GDM1 (cell line): ENCODE results near the gene UBXN2A.
"Not testable (repeated sequence)": the region's sequence is repeated elsewhere in the genome, so short reads cannot be mapped to it uniquely, and the experiment has no call there.

Experiments
- DNase-seq: peaks from one replicate; lab custom pipeline; 2025; lab: John Stamatoyannopoulos, UW

The UBXN2A gene

DNA sequence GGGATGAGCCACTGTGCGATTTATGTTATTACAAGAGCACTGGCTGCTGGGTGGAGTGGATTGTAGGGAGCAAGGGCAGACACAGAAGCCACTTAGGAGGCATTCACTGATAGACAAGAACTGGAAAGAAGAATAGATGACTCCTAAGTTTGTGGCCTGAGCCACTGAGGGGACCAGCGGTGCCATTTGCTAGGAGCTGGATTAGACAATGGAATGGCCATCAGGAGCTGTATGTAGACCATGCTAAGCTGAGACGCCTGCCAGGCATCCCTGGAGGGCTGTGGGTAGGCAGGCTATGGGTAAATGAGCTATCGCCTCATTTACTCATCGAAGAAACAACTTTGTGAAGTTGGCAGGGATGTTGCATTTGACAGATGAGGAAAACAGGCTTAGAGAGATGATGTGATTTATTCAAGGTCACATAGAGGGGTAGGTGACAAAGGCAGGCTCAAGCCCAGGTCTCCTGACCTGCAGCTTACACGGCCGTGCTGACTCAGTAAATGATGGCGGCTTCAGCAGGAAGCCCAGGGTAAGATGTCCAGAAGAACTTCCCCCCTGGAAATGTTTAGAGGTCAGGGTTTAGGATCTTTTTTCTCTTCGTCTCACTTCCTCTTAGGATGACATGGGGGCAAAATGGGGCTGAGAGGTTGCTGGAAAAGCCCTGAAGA is 72.4 kb downstream of the UBXN2A start:
- no peak for DNase-seq

DNA sequence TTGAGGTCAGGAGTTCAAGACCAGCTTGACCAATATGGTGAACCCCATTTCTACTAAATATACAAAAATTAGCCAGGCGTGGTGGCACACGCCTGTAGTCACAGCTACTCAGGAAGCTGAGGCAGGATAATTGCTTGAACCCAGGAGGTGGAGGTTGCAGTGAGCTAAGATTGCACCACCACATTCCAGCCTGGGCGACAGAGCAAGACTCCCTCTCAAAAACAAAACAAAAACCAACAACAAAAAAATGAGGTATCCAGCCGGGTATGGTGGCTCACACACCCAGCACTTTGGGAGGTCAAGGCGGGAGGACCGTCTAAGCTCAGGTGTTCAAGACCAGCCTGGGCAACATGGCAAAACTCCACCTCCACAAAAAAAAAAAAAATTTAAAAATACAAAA is 74.6 kb downstream of the UBXN2A start:
- not testable (repeated sequence) for DNase-seq

DNA sequence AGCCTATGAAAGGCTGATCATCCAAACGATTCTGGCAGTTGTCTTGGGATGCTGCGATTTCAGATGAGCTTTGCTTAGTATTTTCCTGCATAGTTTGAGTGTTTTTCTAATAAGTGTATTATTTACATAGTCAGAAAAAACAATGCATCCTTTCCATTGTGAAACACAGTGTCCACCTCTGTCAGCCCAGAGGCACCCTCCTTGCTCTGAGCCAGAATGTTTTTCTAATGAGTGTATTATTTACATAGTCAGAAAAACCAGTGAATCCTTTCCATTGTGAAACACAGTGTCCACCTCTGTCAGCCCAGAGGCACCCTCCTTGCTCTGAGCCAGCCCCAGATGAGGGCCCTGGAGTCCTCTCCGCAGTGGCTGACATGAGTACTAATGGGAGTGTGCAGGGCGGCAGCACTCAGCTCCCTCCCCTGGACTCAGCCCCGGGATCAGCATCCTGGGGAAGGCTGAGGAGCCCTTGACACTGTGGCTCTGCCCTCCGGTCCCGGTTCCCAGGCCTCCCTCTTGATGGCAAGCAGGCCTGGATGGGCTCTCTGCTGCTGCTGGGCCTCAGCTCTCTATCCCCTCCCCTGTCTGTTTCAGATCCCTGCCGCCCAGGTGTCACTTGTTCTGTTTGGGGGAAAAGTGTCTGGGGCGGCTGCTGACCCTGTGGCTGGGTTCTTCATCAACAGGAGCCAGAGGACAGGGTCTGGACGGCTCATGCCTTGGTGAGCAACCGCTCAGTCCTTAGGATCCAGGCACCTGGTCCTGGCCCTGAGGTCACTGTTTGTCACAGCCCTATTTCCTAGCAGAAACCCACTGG is 75.5 kb downstream of the UBXN2A start:
- no peak for DNase-seq

DNA sequence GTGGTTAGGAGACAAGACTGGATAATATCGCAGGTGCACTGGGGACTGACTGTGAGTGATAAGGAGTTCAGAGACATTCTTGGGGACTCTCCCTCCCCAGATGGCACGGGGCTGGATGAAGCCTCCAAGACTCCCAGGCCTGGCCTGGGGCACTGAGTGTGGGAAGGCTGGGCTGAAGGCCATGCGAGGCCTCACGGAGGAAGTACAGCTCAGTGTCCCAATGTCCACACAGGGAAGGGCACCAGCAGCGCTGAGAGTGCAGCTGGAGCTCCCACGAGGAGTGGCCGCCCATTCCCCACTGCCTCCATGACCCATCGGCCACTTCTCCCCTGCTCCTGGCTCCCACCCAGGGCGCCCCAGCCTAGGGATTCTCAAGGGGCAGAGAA is 76.1 kb downstream of the UBXN2A start:
- no peak for DNase-seq

DNA sequence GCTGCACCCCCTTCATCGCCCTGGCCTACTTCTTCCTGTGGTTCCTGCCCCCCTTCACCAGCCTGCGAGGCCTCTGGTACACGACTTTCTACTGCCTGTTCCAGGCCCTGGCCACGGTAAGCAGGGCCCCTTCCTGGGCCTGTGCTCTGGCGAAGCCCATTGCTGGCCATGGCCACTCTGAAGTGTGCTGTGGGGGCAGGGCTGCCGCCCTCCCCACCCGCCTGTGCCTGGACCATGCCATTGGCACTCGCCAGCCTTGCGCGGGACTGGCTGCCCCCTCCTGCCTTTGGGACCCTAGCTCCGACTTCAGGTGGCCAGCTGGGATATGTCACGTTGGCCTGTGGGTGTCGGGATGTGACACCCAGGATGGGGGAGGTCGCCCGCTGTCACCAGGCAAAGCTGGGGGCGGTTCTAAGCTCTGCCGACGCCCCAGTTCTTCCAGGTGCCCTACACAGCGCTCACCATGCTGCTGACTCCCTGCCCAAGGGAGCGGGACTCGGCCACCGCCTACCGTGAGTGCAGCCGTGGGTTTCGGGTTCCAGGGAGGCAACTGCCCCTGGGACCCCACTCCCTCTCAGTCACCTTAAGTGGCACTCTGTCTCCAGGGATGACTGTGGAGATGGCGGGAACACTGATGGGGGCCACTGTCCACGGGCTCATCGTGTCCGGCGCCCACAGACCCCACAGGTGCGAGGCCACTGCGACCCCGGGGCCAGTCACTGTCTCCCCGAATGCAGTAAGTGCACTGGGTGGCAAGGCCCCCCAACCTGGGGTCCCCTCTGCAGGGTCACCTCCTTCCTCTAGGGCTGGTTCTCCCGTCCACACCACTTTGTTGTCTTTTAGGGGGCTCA is 76.8 kb downstream of the UBXN2A start:
- no peak for DNase-seq

DNA sequence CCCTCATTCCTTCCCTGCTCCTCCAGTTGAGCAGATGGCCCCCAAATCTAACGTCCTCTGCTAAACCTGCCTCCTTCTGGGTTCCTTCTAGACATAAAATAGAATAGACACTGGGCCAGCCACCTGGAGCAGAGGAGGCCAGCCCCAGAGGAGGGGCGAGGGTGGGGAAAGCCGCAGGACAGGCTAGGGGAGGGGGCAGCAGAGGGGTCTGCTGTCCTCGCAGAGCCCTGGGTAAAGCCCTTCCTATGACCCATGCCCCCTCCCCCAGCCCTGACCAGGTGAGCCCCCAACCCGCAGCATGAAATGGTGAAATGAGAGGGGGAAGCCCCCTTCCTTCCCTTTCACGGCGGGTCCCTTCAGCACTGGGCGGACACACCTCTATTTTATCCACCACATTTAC is 77.4 kb downstream of the UBXN2A start:
- no peak for DNase-seq

DNA sequence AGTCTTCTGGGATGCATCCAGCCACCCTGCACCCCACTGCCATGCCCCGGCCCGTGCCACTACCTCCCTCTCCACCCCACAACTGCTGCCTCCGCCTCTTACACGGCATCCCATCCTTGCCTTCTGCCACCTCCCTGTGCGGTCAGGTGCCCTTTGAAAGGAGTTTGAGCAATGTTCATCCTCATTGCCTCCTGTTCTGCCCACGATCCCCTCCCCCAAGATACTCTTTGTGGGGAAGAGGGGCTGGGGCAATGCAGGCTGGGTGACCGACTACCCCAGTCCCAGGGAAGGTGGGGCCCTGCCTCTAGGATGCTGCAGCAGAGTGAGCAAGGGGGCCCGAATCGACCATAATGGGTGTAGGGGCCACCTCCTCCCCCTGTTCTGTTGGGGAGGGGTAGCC is 78.0 kb downstream of the UBXN2A start:
- DNase-seq, result no peak

DNA sequence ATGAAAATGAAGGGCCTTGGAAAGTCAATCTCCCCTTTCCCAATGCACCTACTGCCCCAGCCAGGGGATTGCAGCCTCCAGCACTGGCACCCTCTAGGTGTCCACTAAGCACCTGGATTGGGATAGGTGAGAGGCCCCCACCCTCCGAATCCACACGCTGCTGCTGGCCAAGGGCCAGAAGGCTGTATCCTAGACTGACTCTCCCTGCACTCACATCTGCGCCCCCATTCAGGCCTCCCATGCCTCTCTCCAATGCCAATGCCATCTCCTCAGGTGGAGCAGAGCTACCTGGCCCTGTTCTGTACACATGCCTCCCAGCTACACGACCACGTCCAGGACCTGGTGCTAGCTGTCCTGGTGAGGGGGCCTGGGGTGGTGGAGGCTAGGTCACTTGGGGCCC is 79.5 kb downstream of the UBXN2A start:
- DNase-seq, result no peak

DNA sequence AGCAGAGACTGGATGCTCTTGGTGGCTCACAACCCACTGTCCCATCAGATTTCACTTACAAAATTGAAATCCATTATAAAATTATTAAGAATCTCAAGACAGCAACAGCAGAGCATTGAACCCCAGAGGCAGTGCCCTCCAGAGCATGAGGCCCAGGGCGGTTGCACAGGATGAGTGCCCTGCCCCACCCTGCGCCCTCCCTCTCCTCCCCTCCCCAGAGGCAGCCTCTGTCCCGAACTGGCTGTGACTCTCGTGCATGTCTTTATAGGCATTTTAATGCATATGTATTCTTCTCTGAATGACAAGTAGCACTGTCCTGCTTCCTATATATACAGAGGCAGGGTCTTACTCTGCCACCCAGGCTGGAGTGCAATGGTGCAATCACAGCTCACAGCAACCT is 80.0 kb downstream of the UBXN2A start:
- no peak for DNase-seq

DNA sequence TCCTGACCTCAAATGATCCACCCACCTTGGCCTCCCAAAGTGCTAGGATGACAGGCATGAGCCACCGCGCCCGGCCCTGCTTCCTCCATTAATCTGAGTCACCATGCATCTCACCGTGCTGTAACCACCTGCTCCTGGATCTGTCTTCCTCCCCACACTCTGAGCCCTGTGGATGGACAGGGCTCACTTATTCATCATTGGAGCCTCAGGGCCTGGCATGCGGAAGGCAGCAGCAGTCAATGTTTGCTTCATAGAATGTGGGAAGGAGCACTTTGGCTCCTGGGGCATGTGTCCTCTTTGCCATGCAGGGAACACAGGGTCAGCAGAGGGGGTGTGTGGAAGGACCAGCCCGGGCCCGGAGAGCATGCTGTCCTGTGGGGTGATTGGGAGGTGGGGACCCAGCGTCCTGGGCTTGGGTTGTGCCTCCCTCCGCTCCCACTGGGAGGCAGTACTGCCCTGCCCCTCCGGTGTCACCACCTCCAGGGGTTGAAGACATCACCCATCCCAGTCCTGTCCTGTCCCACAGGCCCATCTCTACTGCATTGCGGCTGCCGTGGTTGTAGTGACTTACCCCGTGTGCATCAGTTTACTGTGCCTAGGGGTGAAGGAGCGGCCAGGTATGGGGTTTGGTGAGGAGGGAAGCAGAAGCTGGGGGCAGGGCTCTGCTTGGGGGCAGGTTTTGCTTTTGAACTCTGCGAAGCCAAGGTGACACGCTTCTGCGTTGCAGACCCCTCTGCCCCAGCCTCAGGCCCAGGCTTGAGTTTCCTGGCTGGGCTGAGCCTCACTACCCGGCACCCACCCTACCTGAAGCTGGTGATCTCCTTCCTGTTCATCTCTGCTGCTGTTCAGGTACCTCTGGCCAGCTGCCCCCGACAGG is 81.1 kb downstream of the UBXN2A start:
- no peak for DNase-seq

DNA sequence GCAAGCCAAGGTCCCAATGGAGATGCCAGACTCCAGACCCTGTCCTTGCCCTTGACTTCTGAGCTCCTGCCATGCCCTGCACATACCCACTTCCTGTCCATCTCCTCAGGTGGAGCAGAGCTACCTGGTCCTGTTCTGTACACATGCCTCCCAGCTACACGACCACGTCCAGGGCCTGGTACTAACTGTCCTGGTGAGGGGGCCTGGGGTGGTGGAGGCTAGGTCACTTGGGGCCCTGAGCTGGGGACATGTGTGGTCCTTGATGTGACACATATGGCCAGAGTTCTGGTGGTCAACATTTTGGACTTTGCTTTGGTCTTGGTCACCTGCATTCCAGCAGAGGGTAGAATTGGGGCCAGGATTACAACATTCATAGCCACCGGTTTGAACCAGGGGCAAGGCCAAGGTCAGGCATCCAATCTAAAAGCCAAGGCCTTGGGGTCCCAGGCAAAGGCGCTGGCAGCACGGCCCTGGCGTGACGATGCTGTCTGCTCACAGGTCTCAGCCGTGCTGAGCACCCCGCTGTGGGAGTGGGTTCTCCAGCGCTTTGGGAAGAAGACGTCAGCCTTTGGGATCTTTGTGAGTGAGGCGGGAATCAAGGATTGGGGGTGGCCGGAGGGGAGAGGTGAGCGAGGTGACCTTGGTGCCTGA is 82.2 kb downstream of the UBXN2A start:
- no peak for DNase-seq

DNA sequence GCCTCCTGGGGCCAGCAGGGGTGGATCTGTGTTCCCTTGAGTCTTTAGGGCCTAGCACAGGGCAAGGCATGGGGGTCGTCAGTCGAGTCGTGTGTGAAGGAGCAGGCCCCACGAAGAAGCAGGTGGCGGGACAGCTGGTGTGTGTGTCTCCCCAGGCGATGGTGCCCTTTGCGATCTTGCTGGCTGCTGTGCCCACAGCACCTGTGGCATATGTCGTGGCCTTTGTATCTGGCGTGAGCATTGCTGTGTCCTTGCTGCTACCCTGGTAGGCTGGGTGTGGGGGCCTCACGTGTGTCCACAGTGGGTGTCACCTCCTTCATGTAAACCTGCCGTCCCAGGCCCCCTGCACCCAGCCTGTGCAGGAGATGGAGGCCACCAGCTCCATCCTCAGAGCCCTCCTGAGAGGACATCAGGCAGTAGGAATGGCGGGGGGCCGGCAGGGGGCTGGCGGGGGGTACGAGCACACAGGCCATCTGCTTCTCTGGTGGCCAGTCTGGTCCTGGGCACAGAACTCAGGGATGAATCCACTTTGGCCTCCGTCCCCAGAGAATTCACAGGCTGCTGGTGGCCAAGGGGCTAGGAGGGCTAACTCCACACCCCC is 82.8 kb downstream of the UBXN2A start:
- no peak for DNase-seq

DNA sequence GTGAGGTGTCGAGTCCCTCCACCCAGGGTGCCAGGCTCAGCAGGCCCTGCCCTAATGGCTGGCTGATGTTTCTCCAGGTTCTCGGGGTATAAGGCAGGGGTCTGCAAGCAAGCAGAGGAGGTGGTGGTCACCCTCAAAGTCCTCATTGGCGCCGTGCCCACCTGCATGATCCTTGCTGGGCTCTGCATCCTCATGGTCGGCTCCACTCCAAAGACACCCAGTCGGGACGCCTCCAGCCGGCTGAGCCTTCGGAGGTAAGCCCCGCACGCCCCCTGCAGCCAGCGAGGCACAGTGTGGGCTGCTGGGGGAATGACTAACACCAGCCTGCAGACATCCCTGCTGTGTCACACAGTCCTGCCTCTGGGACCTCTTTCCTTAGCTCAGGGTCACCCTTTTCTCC is 83.8 kb downstream of the UBXN2A start:
- no peak for DNase-seq

DNA sequence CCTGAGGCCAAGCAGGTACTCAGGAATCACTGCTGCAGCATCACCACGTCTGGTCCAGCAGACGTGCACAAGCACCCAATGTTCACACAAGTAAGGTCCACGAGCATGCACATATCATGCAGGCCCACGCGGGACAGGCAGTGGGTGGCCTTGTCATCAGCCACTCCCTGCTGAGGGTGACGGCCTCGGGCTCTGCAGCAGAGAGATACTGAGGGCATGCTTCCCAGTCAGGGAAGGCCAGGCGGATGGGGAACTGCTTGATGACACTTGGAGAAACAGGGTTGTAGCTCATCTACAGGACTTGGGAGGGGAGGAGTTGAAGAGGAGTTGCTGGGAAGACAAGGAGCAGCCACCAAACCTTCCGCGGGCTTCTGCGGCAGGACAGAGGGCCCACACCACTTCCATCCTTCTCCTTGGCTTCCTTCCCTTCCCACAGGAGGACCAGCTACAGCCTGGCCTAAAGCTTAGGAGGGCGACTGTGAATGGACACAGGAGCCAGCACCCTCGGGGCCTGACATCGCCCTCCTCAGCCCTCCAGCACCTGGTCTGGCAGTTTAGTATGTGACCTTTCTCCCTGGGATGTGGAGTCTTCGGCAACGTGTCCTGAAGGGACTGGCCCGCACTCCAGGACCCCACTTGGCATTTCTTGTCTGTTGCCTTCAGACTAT is 84.9 kb downstream of the UBXN2A start:
- no peak for DNase-seq

DNA sequence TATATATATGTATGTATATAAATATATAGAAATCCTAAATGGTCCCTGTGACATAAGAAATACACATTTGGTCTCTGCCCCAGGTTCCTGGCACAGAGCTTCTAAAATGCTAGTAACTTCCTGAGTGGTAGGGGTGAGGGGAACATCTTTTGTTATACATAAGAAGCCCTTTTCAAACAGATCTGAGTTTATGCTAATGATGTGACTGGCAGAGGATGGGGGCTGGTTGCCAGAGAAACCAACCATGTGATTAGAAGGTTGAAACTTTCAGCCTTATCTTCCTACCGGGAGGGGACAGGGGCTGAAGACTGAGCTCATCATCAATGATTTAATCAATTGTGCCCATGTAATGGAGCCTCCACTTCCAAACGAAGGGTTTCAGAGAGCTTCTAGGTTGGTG is 86.0 kb downstream of the UBXN2A start:
- DNase-seq, result no peak

DNA sequence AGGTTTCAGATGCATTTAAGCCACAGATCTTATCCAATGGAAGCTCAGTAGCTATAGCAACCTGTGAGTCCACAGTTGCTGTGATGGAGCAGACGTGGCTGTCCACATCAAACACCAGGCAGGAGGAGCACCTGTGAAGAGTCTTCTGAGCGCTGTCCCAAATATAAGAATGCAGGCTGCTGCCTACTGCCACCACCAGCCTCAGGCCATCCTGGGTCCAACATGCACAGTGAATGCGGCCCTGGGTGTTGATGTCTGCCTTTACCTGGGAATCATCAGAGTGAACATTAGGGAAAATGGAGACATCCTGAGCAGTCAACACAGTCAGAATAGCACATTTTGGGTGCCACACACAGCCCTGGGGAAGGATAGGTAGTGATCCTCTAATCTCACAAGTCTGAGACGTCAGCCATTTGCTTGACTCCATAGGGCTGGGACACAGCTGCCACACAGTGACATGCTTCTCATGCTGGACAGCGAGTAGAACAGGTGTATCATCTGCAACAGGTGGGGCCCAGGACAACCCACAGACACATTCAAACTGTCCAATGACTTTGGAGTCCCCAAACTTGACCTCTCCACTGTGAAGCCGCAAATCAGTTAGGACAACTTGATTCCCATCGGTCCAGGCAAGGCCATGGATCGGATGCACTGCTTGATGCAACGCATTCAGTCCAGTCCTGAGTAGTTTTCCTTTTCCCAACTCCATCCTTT is 98.7 kb downstream of the UBXN2A start:
- DNase-seq, result no peak

DNA sequence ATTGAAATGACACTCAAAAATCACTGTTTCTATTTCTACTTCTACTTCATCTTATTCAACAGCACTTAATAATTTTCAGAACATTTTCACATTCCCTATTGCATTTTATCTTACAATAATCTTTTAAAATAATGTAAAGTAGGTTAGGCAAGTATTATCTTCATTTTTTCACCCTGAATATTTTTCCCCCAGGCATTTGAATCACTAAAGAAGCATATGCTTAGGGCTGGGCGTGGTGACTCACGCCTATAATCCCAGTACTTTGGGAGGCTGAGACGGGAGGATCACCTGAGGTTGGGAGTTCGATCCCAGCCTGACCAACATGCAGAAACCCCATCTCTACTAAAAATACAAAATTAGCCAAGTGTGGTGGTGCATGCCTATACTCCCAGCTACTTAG is 100.2 kb downstream of the UBXN2A start:
- no peak for DNase-seq

DNA sequence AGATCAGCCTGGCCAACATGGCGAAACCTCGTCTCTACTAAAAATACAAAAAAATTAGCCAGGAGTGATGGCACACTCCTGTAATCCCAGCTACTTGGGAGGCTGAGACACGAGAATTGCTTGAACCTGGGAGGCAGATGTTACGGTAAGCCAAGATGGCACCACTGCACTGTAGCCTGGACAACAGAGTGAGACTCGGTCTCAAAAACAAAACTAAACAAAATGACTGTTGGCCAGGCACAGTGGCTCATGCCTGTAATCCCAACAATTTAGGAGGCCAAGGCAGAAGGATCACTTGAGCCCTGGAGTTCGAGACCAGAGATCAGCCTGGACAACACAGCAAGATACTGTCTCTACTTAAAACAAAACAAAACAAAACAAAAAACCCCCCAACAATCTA is 102.9 kb downstream of the UBXN2A start:
- not testable (repeated sequence) for DNase-seq
